Measurements from ENCODE around the gene ODF2L.

The ODF2L gene

DNA sequence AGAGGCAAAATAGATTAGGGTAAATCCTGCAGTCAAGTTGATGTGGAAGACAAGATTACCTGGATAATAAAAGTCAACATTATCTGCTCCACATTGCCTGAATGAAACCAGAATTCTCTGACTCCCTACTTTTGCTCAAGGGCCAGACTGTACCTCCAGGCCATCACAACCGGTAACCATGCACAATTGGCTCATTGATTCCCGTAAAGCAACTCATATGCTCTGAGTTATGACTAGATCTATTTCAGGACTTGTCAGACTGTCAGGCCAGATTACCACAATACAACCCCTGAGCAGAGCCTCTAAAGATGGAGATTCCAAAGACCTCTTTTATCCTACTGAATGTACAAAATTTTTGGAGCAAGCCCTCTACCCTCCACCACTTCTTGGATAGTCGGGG, 90.4 kb downstream of the ODF2L start:
- no peak for DNase-seq

DNA sequence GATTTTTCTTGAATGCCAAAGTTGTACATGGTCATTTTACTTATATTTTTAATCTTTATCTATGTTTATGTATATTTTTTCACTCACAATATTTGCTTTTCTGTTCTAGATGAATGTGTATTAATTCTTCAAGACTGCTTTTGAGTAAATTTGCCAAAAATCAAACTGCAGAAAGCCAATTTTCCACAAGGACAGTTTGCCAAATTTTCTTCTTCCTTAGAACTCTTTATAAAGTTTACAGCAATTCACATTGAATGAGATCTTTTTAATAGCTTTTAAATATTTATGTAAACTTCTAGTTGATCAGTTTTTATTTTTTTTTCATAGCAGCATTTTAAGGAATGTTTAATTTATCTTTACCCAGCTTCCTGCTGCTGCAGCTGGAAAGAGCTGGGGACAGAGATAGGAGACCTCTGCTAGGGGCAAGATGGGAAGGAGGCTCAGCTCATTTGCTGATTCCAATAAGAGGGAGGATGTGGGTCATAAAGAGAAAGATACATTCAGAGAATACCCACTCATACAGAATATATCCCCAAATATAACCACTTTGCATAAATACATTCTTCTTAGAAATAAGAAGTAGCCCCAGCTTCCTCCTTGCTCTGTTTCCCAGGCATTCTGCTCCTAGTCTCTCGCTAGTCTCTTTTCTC, 93.0 kb downstream of the ODF2L start:
- DNase-seq = no peak
